Left ventricle myocardium inferior (tissue), 1 donor: ENCODE measurements around the gene ATN1. TPM values are rescaled to one million over a fixed set of nuclear protein-coding genes. Genes with fewer than 3 reads are reported as not detected.
A peak's percentile ranks its signal among the peaks of the same experiment; 100 is the strongest.

Experiments used
- DNase-seq: peaks from one replicate; pipeline ENCODE4 v3.0.0-alpha.2; 2020
- H3K27ac ChIP-seq: fragments of 200-600 bp; replicated peaks from 2 replicates; pipeline ENCODE4 v1.8.0; 2021
- H3K27me3 ChIP-seq: fragments of 200-600 bp; 2 replicates; pipeline ENCODE4 v1.8.0; 2021; ENCODE audit warnings: low read depth
- H3K36me3 ChIP-seq: fragments of 200-600 bp; 2 replicates; pipeline ENCODE4 v1.8.0; 2021
- H3K4me1 ChIP-seq: fragments of 200-600 bp; 2 replicates; pipeline ENCODE4 v1.8.0; 2021
- H3K4me3 ChIP-seq: fragments of 200-600 bp; 2 replicates; pipeline ENCODE4 v1.8.0; 2021; ENCODE audit warnings: mild to moderate bottlenecking, moderate library complexity
- H3K9me3 ChIP-seq: fragments of 200-600 bp; replicated peaks from 2 replicates; pipeline ENCODE4 v1.8.0; 2021
- CTCF ChIP-seq: fragments of 200-600 bp; IDR thresholded peaks from 2 replicates; pipeline ENCODE4 v1.8.0; 2021; ENCODE audit warnings: antibody characterized with exemption, mild to moderate bottlenecking, borderline replicate concordance
- intact Hi-C: fragments of 100-400 bp; cut with micrococcal nuclease; formaldehyde crosslinking; loops from one replicate; pipeline ENCODE4 v1.11.0; 2022
- total RNA-seq: library from RNA; stranded (reverse); fragmentation: NEBNext Ultra II Directional; extraction: Animal tissue kit (Norgen Biotek cat#: 25700); gene quantifications from one replicate; pipeline ENCODE4 v1.2.1, GENCODE V29; 2021
- donor health status: DM: no; HTN: yes; CAD: no; lungs with severe emphysema.

ATN1 gene
- total RNA-seq, 1 donor from 2014 or later: 71.4 TPM

- DNase-seq: peak; percentile 47
- intact Hi-C loops: no loop called here
- TF ChIP-seq CTCF: no peak
- no peaks in the 10 kb centered on the region for H3K9me3 ChIP-seq
- H3K27ac ChIP-seq: peak overlapping the region; percentile 66
- no peaks in the 10 kb centered on the region for H3K36me3 ChIP-seq
- no peaks in the 10 kb centered on the region for H3K27me3 ChIP-seq
- peak overlapping the region; percentile 51 for H3K4me3 ChIP-seq
- peaks cover 24% of the 10 kb centered on the region for H3K4me1 ChIP-seq
Measured at GRCh38 chr12:6953442-6954315, 25.9 kb downstream of the ATN1 start.

GRCh38 chr12:6954316-6955107 lies 26.8 kb downstream of the ATN1 start:
- Histone ChIP-seq H3K4me3 (peak overlapping the region; percentile 17), H3K36me3 (no peaks in the 10 kb centered on the region), H3K9me3 (no peaks in the 10 kb centered on the region), H3K27me3 (no peaks in the 10 kb centered on the region), H3K27ac (peak overlapping the region; percentile 40), H3K4me1 (peaks cover 32% of the 10 kb centered on the region)
- no peak for TF ChIP-seq CTCF
- intact Hi-C loops: no loop called here
- peak; percentile 6 for DNase-seq

GRCh38 chr12:6955108-6956020 lies 27.6 kb downstream of the ATN1 start:
- Histone ChIP-seq H3K4me3 (no peak overlapping the region), H3K27me3 (no peaks in the 10 kb centered on the region), H3K4me1 (peaks cover 40% of the 10 kb centered on the region), H3K9me3 (no peaks in the 10 kb centered on the region), H3K27ac (no peak overlapping the region), H3K36me3 (no peaks in the 10 kb centered on the region)
- TF ChIP-seq CTCF: no peak
- peak; percentile 2 for DNase-seq
- intact Hi-C loops: no loop called here

- no peak overlapping the region for H3K4me3 ChIP-seq
- H3K4me1 ChIP-seq: peaks cover 49% of the 10 kb centered on the region
- intact Hi-C loops: no loop called here
- no peaks in the 10 kb centered on the region for H3K27me3 ChIP-seq
- H3K36me3 ChIP-seq: no peaks in the 10 kb centered on the region
- no peak overlapping the region for H3K27ac ChIP-seq
- H3K9me3 ChIP-seq: no peaks in the 10 kb centered on the region
- TF ChIP-seq CTCF: no peak
- no peak for DNase-seq
Measured at GRCh38 chr12:6956021-6956727, 28.4 kb downstream of the ATN1 start.
